HG02970 (cell line): ENCODE measurements around the gene ZNF326.

Experiments used
- ATAC-seq: cut with Tn5 transposase; IDR thresholded peaks from one replicate; pipeline ENCODE4 v1.9.1; 2021; ENCODE audit warnings: mild to moderate bottlenecking, moderate library complexity, moderate number of reproducible peaks; ENCODE audit not compliant: unreplicated experiment, low FRiP score

The ZNF326 gene

DNA sequence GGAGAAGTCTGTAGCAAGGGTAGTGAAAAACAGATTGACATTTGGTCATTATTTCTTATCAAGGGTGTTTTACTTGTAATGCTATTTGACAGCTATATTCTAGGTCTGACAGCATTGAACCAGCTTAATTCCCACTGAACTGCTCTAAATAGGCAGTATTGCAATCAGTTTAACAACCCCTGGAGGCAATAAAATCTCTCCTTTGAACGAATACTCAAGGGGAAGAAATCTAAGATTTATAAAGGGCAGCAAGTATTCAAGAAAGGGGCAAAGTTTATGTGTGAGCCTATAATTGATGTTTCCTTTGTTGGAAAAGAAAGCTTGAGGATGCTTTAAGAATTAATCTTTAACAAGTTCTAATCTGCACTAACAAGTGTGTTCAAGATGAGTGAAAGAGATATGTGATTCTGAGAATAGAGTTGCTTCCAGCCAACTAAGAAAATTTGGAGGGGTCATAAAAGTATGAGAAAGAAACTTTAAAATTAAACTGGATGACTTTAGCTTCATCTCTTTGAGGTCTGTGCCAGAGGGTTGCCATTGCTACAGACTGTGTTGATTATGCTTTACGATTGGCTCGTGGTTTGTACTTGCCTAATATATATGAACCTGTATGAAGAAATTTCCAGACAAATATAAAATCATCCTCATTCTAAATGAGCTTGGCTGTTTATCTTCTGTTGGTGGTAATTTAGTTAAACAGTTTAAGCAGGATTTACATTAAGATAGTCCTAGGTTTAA, 72.5 kb downstream of the ZNF326 start:
- ATAC-seq: no peak

DNA sequence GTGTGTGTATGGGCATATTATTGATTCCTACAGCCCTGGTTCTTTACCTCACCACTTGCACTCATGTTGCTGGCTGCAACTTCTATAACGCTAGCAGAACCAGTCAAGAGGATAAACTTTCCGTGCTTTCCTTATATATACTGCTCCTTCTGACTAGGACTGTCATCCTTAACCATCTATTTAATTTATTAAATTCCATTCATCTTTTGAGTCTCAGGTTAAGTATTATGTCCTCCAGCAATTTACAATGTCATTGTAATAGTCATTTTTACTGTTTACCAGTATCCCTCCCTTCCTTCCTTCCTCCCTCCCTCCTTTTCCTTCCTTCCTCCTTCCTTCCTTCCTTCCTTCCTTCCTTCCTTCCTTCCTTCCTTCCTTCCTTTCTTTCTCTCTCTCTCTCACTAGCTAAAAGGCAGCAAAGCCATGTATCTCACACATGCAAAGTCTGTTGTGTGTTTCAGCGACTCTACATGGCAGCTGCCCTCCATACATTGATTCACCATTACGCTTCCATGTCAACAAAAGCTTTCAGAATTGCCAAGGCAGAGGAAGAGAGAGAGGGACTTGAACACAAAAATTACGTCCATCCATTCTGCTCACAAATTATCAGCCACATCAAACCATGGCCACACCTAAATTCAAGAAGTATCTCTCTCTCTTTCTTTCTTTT, 73.8 kb downstream of the ZNF326 start:
- ATAC-seq: no peak

DNA sequence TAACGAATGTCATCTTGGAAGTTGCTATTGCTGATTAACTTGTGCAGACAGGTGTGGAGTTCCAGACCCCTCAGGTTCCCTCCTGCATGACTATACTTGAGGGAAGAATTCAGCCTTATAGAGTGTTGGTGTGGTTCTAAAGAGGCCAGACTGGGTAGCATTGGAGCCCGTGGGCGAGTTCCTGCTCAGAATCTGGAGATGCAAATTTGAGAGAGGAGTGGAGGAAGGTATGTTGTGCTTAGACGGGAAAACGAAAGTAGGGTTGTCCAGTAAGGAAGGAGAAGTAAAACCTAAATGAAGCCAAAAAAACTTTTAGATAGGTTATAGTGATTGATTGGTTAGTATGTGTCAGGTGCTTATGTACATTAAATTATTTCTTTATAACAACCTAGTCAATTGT, 79.2 kb downstream of the ZNF326 start:
- ATAC-seq: no peak

DNA sequence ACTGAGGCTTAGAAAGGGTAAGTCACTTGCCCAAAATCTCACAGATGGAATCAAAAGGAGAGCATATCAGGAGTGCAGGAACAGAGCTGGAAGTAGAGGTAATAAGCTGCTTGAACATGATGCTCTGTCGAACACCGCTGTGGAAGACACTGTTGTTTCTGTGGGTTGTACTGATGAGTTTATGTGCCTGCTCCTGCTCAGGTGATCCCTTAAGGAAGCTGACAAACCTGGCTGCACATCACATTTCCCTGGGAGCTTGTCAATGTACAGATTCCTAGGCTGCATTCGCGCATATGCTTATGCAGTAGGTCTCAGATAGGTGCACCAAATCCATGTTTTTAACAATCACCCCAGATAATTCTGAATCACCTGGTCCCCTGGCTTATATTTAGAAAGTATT, 79.7 kb downstream of the ZNF326 start:
- ATAC-seq: no peak

DNA sequence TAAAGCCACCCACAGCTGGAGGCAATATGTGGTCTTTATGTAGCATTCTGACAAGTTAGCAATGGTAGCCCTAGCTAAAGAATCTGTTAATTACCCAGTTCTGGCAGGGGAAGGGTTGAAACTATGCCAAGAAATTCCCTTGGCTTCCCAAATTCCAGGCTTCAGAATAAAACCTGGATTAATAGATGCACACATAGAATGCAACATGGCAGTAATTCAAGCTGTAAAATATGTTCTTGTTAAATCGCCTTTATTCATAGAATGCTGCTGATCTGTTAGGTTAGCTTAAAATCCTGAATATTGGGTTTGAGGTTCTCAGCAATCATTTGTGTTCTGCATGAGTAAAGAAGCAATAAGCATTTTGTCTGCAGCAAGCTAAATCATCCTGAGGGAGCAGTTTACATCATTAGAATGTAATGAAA, 80.1 kb downstream of the ZNF326 start:
- ATAC-seq: no peak

DNA sequence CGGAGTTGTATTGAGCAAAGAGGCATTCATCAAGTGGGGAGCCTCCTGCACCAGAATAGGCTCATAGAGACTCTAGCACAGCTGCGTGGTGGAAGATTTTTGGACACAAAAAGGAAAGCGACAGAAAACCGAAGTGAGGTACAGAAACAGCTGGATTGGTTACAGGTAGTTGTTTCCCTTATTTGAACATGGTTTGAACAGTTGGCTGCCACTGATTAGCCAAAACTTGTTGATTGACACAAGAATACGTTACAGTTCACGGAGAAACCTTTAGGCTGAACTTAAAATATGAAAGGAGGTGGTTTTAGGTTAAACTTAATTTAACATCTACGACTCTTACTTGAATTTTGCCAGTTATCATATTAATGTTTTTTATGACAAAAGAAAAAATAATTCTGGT, 89.1 kb downstream of the ZNF326 start:
- no peak for ATAC-seq
